ENCODE results near the gene ZEB1. TPM values are rescaled to one million over a fixed set of nuclear protein-coding genes. Genes with fewer than 3 reads are reported as not detected.

Gene ZEB1
- total RNA-seq, 1 experiment from 2014 or later: 10.3 TPM

DNA sequence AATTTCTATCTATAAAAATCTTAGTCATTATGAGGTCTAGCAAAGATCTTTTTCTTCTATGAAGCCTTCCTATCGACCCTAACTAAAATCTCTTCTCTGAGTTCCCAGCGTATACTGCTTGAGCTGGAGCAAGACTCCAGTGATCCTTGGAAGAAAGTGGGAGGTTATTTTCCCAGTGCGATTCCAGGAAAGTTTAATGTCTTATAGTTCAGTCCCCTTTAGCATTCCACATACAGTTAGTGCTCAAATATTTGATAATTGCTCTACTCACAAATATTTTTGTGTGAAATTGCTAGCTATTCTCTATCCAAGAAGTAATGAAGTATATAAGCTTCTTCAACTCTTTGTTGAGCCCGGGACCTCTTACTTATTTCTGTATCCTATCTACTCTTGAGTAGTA lies 47.7 kb downstream of the ZEB1 start:
- peaks cover 2% of the 10 kb centered on the region for H3K9me3 Mint-ChIP-seq (ENCODE audit: low read depth, unreplicated experiment)
- H3K27me3 Mint-ChIP-seq (ENCODE audit: unreplicated experiment): no peaks in the 10 kb centered on the region
- TF ChIP-seq, protein P1, sequence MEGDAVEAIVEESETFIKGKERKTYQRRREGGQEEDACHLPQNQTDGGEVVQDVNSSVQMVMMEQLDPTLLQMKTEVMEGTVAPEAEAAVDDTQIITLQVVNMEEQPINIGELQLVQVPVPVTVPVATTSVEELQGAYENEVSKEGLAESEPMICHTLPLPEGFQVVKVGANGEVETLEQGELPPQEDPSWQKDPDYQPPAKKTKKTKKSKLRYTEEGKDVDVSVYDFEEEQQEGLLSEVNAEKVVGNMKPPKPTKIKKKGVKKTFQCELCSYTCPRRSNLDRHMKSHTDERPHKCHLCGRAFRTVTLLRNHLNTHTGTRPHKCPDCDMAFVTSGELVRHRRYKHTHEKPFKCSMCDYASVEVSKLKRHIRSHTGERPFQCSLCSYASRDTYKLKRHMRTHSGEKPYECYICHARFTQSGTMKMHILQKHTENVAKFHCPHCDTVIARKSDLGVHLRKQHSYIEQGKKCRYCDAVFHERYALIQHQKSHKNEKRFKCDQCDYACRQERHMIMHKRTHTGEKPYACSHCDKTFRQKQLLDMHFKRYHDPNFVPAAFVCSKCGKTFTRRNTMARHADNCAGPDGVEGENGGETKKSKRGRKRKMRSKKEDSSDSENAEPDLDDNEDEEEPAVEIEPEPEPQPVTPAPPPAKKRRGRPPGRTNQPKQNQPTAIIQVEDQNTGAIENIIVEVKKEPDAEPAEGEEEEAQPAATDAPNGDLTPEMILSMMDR (IDR thresholded peaks at IDR 0.05; ENCODE audit: unreplicated experiment): no peak
- CTCF ChIA-PET: no interaction called here
- peaks cover 4% of the 10 kb centered on the region for H3K36me3 Mint-ChIP-seq (ENCODE audit: insufficient read depth, unreplicated experiment)
- DNase-seq: no peak
- no peaks in the 10 kb centered on the region for H3K4me1 Mint-ChIP-seq (ENCODE audit: low read depth, unreplicated experiment)
- no TSS peak for BruUV-seq (replicated peaks)
- intact Hi-C loops (cut with micrococcal nuclease; ENCODE audit: unreplicated experiment): no loop called here
- no peak overlapping the region for H3K4me3 Mint-ChIP-seq (ENCODE audit: low read depth, unreplicated experiment)
- no peak overlapping the region for H3K27ac Mint-ChIP-seq (ENCODE audit: unreplicated experiment)

DNA sequence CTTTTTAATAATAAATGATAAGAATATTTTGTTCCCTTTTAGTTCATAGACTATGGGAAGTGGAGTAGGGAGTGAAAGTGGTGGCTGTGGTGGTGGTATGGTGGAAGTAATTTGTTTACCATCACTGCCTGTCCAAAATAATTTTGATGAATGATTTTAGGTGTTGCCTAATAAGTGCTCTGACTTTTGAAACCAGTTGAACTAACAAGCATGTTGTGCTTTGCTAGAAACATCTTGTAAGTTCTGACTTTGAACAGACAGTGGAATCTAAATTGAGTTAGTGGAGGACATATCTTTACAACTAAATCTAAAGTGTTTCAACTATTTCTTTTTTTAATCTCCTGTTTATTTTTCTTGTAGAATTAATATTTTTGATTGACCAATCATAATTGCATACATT lies 49.7 kb downstream of the ZEB1 start:
- intact Hi-C loops (cut with micrococcal nuclease; ENCODE audit: unreplicated experiment): no loop called here
- Mint-ChIP-seq H3K27ac (ENCODE audit: unreplicated experiment) (no peak overlapping the region), H3K36me3 (ENCODE audit: insufficient read depth, unreplicated experiment) (no peaks in the 10 kb centered on the region), H3K27me3 (ENCODE audit: unreplicated experiment) (no peaks in the 10 kb centered on the region), H3K9me3 (ENCODE audit: low read depth, unreplicated experiment) (no peaks in the 10 kb centered on the region), H3K4me3 (ENCODE audit: low read depth, unreplicated experiment) (no peak overlapping the region), H3K4me1 (ENCODE audit: low read depth, unreplicated experiment) (no peaks in the 10 kb centered on the region)
- TF ChIP-seq, protein P1 (IDR thresholded peaks at IDR 0.05; ENCODE audit: unreplicated experiment): no peak
- no peak for DNase-seq
- CTCF ChIA-PET: no interaction called here
- no TSS peak for BruUV-seq (replicated peaks)

DNA sequence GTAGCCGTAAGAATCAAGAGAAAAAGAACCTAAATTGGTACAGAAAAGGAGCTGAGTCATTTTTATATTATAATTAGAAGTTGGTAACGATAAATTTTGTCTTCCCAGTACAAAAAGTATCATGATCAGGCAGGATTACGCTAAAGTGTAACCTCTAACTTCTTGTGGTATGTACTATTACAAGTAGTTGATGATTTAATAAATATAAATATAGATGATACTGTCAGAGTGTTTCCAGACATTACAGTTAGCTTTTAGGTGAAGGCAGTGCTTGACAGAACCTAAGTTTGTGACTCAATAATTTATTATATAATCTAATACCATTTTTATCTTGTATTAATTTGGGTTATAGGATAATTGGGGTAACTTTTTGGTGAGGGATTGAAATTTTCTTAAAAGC lies 53.4 kb downstream of the ZEB1 start:
- intact Hi-C loops (cut with micrococcal nuclease; ENCODE audit: unreplicated experiment): no loop called here
- Mint-ChIP-seq H3K4me1 (ENCODE audit: low read depth, unreplicated experiment) (no peaks in the 10 kb centered on the region), H3K9me3 (ENCODE audit: low read depth, unreplicated experiment) (no peaks in the 10 kb centered on the region), H3K4me3 (ENCODE audit: low read depth, unreplicated experiment) (no peak overlapping the region), H3K27ac (ENCODE audit: unreplicated experiment) (no peak overlapping the region), H3K27me3 (ENCODE audit: unreplicated experiment) (no peaks in the 10 kb centered on the region), H3K36me3 (ENCODE audit: insufficient read depth, unreplicated experiment) (no peaks in the 10 kb centered on the region)
- CTCF ChIA-PET: no interaction called here
- BruUV-seq (replicated peaks): no TSS peak
- no peak for DNase-seq
- TF ChIP-seq, protein P1 (IDR thresholded peaks at IDR 0.05; ENCODE audit: unreplicated experiment): no peak

DNA sequence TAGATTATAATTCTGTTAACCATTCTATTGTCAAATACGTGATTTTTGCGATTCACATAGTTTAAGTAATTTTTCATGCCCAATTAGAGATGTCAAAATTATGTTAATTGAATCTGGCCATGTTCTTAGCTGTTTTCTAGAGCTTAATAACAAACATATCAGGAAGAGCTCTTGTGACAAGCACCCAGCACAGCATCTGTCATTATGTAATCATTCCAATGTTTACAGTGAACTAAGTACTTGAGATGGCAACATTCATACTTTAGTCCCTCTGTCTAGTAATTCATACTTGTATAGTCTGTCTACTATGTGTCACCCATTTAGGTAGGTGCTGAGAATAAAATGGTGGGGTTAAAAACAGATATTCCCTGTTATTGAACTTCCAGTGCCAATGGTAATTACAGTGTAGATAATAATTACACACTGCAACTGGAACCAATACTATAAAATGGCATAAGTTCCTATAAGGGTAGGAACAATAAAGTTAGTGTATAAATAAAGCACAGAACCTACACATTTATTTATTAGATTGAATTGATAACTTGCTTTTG lies 55.2 kb downstream of the ZEB1 start:
- CTCF ChIA-PET: no interaction called here
- Mint-ChIP-seq H3K36me3 (ENCODE audit: insufficient read depth, unreplicated experiment) (no peaks in the 10 kb centered on the region), H3K27ac (ENCODE audit: unreplicated experiment) (no peak overlapping the region), H3K4me1 (ENCODE audit: low read depth, unreplicated experiment) (no peaks in the 10 kb centered on the region), H3K9me3 (ENCODE audit: low read depth, unreplicated experiment) (no peaks in the 10 kb centered on the region), H3K27me3 (ENCODE audit: unreplicated experiment) (no peaks in the 10 kb centered on the region), H3K4me3 (ENCODE audit: low read depth, unreplicated experiment) (no peak overlapping the region)
- TF ChIP-seq, protein P1 (IDR thresholded peaks at IDR 0.05; ENCODE audit: unreplicated experiment): no peak
- no TSS peak for BruUV-seq (replicated peaks)
- DNase-seq: no peak
- intact Hi-C loops (cut with micrococcal nuclease; ENCODE audit: unreplicated experiment): no loop called here

All from Calu3 (cell line).